Uterus (tissue), 4 donors: ENCODE results near the gene AOC3. TPM values are rescaled to one million over a fixed set of nuclear protein-coding genes. Genes with fewer than 3 reads are reported as not detected.

ENCODE experiments used
- DNase-seq, 2 donors: peaks; one replicate each; pipeline ENCODE4 v3.0.0-alpha.2; 2019 to 2020
- H3K27ac ChIP-seq, 2 donors: fragments of 200-600 bp; sonication (generic); 1 replicate in 1 of 2; 2 replicates in 1 of 2; pipeline ENCODE4 v1.5.1; 2016 to 2018
- H3K27me3 ChIP-seq, 2 donors: fragments of 200-600 bp; sonication (generic); one replicate each; pipeline ENCODE4 v1.5.1; 2018 to 2019; ENCODE audit warnings: control low read depth in 1 of 2
- H3K36me3 ChIP-seq, 2 donors: fragments of 200-600 bp; sonication (generic); one replicate each; pipeline ENCODE4 v1.5.1; 2019; ENCODE audit warnings: control low read depth in 1 of 2
- H3K4me1 ChIP-seq, 2 donors: fragments of 200-600 bp; sonication (generic); one replicate each; pipeline ENCODE4 v1.5.1; 2018 to 2019; ENCODE audit warnings: control low read depth in 1 of 2
- H3K4me3 ChIP-seq, 2 donors: fragments of 200-600 bp; sonication (generic); 1 replicate in 1 of 2; 2 replicates in 1 of 2; pipeline ENCODE4 v1.5.1; 2018 to 2019; ENCODE audit warnings: mild to moderate bottlenecking in 1 of 2
- H3K9me3 ChIP-seq, 2 donors: fragments of 200-600 bp; sonication (generic); one replicate each; pipeline ENCODE4 v1.5.1; 2019; ENCODE audit warnings: control low read depth in 1 of 2
- CTCF ChIP-seq, 4 experiments: fragments of 200-600 bp in 2 of 4; fragments of 450-650 bp in 2 of 4; sonication (generic) in 2 of 4; IDR thresholded peaks; one replicate each; pipeline ENCODE4 v1.5.1; 2016 to 2019; ENCODE audit warnings: antibody characterized with exemption in 4 of 4, mild to moderate bottlenecking in 2 of 4, moderate library complexity in 1 of 4
- POLR2A ChIP-seq, 2 donors: fragments of 450-650 bp; IDR thresholded peaks; one replicate each; pipeline ENCODE4 v1.6.1; 2016; ENCODE audit warnings: antibody characterized with exemption in 2 of 2, mild to moderate bottlenecking in 1 of 2, moderate library complexity in 1 of 2
- intact Hi-C: fragments of 100-400 bp; cut with DNase I; formaldehyde crosslinking; loops from one replicate; pipeline ENCODE4 v1.15.1; 2023; ENCODE audit warnings: low total_unique reads
- total RNA-seq, 4 donors: library from RNA; depleted of rRNA in 3 of 4; stranded (reverse); fragments of >200 nt in 3 of 4; gene quantifications; one replicate each; pipeline versions ENCODE4 v1.1.0 to v1.2.4, GENCODE V29; 2014 to 2023
- donor health status: DM: yes; HTN: yes; CAD: no.

Gene AOC3, protein sequence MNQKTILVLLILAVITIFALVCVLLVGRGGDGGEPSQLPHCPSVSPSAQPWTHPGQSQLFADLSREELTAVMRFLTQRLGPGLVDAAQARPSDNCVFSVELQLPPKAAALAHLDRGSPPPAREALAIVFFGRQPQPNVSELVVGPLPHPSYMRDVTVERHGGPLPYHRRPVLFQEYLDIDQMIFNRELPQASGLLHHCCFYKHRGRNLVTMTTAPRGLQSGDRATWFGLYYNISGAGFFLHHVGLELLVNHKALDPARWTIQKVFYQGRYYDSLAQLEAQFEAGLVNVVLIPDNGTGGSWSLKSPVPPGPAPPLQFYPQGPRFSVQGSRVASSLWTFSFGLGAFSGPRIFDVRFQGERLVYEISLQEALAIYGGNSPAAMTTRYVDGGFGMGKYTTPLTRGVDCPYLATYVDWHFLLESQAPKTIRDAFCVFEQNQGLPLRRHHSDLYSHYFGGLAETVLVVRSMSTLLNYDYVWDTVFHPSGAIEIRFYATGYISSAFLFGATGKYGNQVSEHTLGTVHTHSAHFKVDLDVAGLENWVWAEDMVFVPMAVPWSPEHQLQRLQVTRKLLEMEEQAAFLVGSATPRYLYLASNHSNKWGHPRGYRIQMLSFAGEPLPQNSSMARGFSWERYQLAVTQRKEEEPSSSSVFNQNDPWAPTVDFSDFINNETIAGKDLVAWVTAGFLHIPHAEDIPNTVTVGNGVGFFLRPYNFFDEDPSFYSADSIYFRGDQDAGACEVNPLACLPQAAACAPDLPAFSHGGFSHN
- total RNA-seq: 10 to 100 TPM; 11.8 to 86.2 (median 15.5) TPM

- intact Hi-C loops: no loop called here
- peak; percentile 67 to 75 for DNase-seq
- no peaks in the 10 kb centered on the region for H3K36me3 ChIP-seq
- peak within 1 kb of the TSS; percentile 77 to 79 for H3K27ac ChIP-seq
- TF ChIP-seq CTCF (IDR thresholded peaks at IDR 0.05) (no peak), POLR2A (IDR thresholded peaks at IDR 0.05) (no peak)
- no peaks in the 10 kb centered on the region for H3K27me3 ChIP-seq
- H3K9me3 ChIP-seq: no peaks in the 10 kb centered on the region
- no peaks in the 10 kb centered on the region for H3K4me1 ChIP-seq
- peak within 1 kb of the TSS; percentile 34 to 50 for H3K4me3 ChIP-seq
Measured at GRCh38 chr17:42850954-42851353, at the start of gene AOC3. TSS of gene AOC3 (plus strand) at chr17:42851199. CDS start at chr17:42851344, 145 bp downstream.

DNA sequence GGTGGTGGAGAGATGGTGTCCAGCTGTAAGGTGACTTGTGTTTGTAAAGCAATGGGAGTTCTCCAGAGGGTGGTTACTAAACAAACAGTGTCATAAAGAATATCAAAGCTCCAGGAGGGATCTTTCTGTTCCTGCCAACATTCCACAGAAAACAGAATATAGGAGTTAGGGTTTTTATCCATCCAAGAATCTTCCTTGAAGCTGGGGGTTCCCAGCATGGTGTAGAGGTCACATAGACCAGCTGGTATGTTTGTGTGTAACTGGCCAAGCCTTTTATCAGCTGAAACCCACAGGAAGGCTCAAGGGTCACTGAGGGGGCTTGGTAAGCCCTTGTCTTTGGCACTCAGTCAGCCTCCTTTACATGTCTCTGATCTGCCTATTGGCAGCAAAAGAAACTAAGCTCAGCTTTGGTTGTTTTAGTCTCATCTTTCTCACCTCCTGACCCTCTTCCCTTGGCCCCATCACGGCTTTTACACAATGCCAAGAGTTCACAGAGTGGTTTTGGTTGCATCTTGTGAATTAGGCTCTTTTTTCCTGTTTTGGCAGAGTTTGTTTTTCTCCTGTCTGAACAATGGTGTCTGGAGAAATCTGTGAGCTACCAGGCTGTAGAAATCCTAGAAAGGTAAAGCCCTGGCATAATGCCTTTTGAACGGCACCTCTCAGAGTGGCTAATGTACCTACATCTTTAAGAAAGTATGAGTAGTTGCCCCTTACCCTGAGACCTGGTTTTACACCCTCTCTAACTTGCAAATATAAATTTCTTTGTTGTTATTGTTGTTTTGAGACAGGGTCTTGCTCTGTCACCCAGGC, 47.7 kb upstream of the AOC3 start:
- intact Hi-C loops: no loop called here
- no peak overlapping the region for H3K27ac ChIP-seq

GRCh38 chr17:42804918-42805367, 46.1 kb upstream of the AOC3 start:
- no peaks in the 10 kb centered on the region for H3K36me3 ChIP-seq
- H3K4me3 ChIP-seq: no peak overlapping the region
- intact Hi-C loops: no loop called here
- no peak for DNase-seq
- H3K4me1 ChIP-seq: no peaks in the 10 kb centered on the region
- H3K9me3 ChIP-seq: no peaks in the 10 kb centered on the region
- H3K27me3 ChIP-seq: no peaks in the 10 kb centered on the region
- no peak overlapping the region for H3K27ac ChIP-seq
- TF ChIP-seq CTCF (IDR thresholded peaks at IDR 0.05) (no peak), POLR2A (IDR thresholded peaks at IDR 0.05) (no peak)

More for the DNA sequence above, 47.7 kb upstream of the AOC3 start:
- Histone ChIP-seq H3K4me1 (no peaks in the 10 kb centered on the region), H3K4me3 (no peak overlapping the region), H3K36me3 (no peaks in the 10 kb centered on the region), H3K27me3 (no peaks in the 10 kb centered on the region), H3K9me3 (no peaks in the 10 kb centered on the region)
- TF ChIP-seq POLR2A (IDR thresholded peaks at IDR 0.05) (no peak), CTCF (IDR thresholded peaks at IDR 0.05) (no peak)
- DNase-seq: no peak

DNA sequence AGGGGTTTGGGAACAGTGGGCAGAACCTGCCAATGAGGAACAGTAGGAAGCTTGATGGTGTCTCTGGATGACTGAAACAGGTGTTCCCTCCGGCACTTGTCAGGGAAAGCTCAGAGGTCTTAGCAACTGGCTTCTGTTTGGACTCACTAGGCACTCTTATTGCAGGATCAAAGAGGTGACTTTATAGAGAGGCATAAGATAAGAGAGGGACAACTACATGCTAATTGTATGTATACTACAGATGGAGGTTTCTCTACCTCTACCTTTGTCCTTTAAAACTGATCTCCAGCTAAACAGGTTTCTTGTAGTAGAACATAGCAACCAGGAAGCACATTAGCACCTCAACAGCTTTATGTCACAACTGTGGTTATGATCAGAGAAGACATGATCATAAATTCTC, 44.8 kb upstream of the AOC3 start:
- Histone ChIP-seq H3K4me3 (no peak overlapping the region), H3K27ac (no peak overlapping the region), H3K4me1 (no peaks in the 10 kb centered on the region), H3K9me3 (no peaks in the 10 kb centered on the region), H3K27me3 (no peaks in the 10 kb centered on the region), H3K36me3 (no peaks in the 10 kb centered on the region)
- intact Hi-C loops: no loop called here
- DNase-seq: no peak
- TF ChIP-seq POLR2A (IDR thresholded peaks at IDR 0.05) (no peak), CTCF (IDR thresholded peaks at IDR 0.05) (no peak)
